Activated CD8-positive, alpha-beta T cell treated with anti-CD3 and anti-CD28 coated beads for 36 hours (primary cell): ENCODE results near the gene PTPRN2. TPM values are rescaled to one million over a fixed set of nuclear protein-coding genes. Genes with fewer than 3 reads are reported as not detected.

Experiments used
- ATAC-seq: fragments of 200-7000 bp; cut with Tn5 transposase; one replicate; pipeline ENCODE4 v1.10.0; 2021; ENCODE audit warnings: mild to moderate bottlenecking, moderate library complexity
- CTCF ChIA-PET: fragments of 350-600 bp; sonication (Branson Sonifier 250); formaldehyde crosslinking; loops from one replicate; lab custom pipeline; 2021; ENCODE audit warnings: antibody characterized with exemption; lab: Charles Lee
- POLR2A ChIA-PET: fragments of 350-600 bp; sonication (Branson Sonifier 250); formaldehyde crosslinking; loops from one replicate; lab custom pipeline; 2021; ENCODE audit warnings: antibody characterized with exemption; lab: Charles Lee
- DNase-seq: peaks from one replicate; pipeline ENCODE4 v3.0.0-alpha.2; 2020
- H3K27ac Mint-ChIP-seq: one replicate; pipeline ENCODE4 v1.8.0; 2021; ENCODE audit warnings: mild to moderate bottlenecking, mixed read lengths
- H3K27me3 Mint-ChIP-seq: one replicate; pipeline ENCODE4 v1.8.0; 2021; ENCODE audit warnings: mixed read lengths
- H3K36me3 Mint-ChIP-seq: one replicate; pipeline ENCODE4 v1.8.0; 2021; ENCODE audit warnings: low read depth, mixed read lengths
- H3K4me1 Mint-ChIP-seq: one replicate; pipeline ENCODE4 v1.8.0; 2021; ENCODE audit warnings: low read depth, mixed read lengths
- H3K4me3 Mint-ChIP-seq: one replicate; pipeline ENCODE4 v1.8.0; 2021; ENCODE audit warnings: mild to moderate bottlenecking, moderate library complexity, mixed read lengths
- H3K9me3 Mint-ChIP-seq: one replicate; pipeline ENCODE4 v1.8.0; 2021; ENCODE audit warnings: mixed read lengths
- intact Hi-C: fragments of 100-400 bp; cut with micrococcal nuclease; formaldehyde crosslinking; loops from one replicate; pipeline ENCODE4 v1.10.0; 2022
- total RNA-seq, 2 experiments: library from RNA; stranded (reverse); gene quantifications; one replicate each; pipeline ENCODE4 v1.2.3, GENCODE V29; 2021
- TF ChIP-seq, protein P1 (sequence below): fragments of 200-600 bp; IDR thresholded peaks from one replicate; pipeline ENCODE4 v1.8.0; 2022; ENCODE audit warnings: antibody characterized with exemption, mild to moderate bottlenecking

The PTPRN2 gene
- total RNA-seq, 2 experiments from 2014 or later = 0.49 to 0.65 TPM

DNA sequence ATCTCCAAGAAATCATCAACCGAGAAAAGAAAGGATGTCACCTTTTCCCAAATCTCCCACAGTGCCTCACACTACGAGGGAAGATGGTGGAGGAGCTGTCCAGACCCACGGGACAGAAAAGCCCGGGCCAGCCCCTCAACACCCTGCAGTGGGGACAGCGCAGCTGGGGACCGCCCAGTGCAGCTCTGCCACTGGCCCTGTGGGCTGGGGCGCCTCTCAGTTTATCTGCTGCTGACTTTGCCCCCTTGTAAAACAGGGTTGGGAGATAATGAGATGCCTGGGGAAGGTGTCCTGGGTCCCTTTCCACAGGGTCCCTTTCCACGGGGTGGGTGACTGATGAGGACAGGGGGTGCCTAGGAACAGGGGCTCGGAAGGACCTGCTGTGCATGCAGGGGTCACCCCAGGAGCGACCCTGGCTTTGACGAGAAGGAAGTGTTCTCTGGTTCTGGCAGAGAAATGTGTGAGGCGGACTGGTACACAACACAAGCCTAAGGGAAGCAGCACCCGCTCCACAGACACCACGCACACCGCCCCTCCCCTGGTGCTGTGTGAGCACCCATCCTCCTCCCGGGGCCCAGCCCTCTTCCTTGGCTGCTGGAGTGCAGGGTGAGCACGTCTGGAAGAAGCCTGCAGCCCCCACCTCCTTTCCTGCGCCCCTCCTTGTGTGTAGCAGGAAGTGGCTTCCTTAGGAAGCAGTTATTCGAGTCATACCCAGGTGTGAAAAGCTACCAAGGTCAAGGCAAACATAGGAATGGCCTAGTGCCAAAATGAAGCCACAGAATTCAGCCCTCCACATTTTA, 911.0 kb downstream of the PTPRN2 start:
- Mint-ChIP-seq H3K4me3 (no peak overlapping the region), H3K4me1 (no peaks in the 10 kb centered on the region), H3K9me3 (no peaks in the 10 kb centered on the region), H3K27me3 (peaks cover 30% of the 10 kb centered on the region), H3K36me3 (no peaks in the 10 kb centered on the region), H3K27ac (no peak overlapping the region)
- POLR2A ChIA-PET = no interaction called here
- TF ChIP-seq, protein P1, sequence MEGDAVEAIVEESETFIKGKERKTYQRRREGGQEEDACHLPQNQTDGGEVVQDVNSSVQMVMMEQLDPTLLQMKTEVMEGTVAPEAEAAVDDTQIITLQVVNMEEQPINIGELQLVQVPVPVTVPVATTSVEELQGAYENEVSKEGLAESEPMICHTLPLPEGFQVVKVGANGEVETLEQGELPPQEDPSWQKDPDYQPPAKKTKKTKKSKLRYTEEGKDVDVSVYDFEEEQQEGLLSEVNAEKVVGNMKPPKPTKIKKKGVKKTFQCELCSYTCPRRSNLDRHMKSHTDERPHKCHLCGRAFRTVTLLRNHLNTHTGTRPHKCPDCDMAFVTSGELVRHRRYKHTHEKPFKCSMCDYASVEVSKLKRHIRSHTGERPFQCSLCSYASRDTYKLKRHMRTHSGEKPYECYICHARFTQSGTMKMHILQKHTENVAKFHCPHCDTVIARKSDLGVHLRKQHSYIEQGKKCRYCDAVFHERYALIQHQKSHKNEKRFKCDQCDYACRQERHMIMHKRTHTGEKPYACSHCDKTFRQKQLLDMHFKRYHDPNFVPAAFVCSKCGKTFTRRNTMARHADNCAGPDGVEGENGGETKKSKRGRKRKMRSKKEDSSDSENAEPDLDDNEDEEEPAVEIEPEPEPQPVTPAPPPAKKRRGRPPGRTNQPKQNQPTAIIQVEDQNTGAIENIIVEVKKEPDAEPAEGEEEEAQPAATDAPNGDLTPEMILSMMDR = no peak
- intact Hi-C loops = no loop called here
- CTCF ChIA-PET = no interaction called here
- no peak for ATAC-seq
- DNase-seq = no peak

DNA sequence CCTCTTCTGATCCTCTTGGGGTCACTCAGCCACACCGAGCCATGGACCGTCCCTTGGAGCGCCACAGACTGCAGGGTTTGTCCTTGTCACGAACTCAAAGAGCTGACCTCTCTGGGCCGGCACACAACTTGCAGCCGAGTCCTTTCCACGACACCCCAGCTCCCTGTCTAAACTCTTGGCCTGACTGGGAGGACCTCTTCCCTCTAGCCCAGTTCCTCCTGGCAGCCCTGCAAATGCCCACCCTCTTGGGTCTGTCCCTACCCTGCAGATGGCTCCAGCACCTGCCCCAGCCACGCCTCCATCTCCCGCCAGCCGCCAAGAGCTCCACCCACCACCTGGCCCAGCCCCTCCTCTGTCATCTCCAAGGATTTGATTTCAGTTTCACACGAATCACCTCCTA, 911.6 kb downstream of the PTPRN2 start:
- no peak for DNase-seq
- ChIA-PET CTCF (no interaction called here), POLR2A (no interaction called here)
- no peak for ATAC-seq
- Mint-ChIP-seq H3K36me3 (no peaks in the 10 kb centered on the region), H3K9me3 (no peaks in the 10 kb centered on the region), H3K4me1 (no peaks in the 10 kb centered on the region), H3K27me3 (peaks cover 29% of the 10 kb centered on the region), H3K27ac (no peak overlapping the region), H3K4me3 (no peak overlapping the region)
- TF ChIP-seq, protein P1 = no peak
- intact Hi-C loops = no loop called here

DNA sequence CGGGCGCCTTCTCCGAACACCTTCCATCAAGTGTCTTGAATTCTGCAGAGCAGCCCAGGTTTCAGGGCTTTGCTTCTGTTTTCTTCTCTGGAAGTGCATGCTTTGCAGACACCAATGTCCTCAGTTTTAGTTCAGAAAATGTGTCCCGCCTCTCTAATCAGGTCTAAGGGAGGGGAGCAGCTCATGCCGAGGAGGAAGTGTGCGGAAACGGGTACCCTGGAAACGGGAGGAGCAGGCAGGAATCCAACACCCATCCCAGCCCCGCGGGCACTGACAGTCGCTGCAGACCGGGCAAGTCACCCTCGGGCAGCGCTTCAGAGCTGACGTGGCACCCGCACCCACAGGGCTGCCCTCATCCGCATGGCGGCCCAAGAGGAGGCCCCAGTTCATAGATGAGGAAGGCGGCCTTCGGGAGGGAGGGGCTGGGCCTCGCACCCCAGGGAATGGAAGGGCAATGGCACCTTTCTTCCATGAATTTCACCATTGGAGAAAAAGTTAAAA, 912.1 kb downstream of the PTPRN2 start:
- CTCF ChIA-PET = no interaction called here
- peaks cover 3% of the 10 kb centered on the region for H3K4me1 Mint-ChIP-seq
- POLR2A ChIA-PET = no interaction called here
- intact Hi-C loops = no loop called here
- H3K27me3 Mint-ChIP-seq = peaks cover 30% of the 10 kb centered on the region
- DNase-seq (no peak), ATAC-seq (no peak)
- TF ChIP-seq, protein P1 = no peak
- no peak overlapping the region for H3K27ac Mint-ChIP-seq
- H3K36me3 Mint-ChIP-seq = no peaks in the 10 kb centered on the region
- no peaks in the 10 kb centered on the region for H3K9me3 Mint-ChIP-seq
- no peak overlapping the region for H3K4me3 Mint-ChIP-seq

DNA sequence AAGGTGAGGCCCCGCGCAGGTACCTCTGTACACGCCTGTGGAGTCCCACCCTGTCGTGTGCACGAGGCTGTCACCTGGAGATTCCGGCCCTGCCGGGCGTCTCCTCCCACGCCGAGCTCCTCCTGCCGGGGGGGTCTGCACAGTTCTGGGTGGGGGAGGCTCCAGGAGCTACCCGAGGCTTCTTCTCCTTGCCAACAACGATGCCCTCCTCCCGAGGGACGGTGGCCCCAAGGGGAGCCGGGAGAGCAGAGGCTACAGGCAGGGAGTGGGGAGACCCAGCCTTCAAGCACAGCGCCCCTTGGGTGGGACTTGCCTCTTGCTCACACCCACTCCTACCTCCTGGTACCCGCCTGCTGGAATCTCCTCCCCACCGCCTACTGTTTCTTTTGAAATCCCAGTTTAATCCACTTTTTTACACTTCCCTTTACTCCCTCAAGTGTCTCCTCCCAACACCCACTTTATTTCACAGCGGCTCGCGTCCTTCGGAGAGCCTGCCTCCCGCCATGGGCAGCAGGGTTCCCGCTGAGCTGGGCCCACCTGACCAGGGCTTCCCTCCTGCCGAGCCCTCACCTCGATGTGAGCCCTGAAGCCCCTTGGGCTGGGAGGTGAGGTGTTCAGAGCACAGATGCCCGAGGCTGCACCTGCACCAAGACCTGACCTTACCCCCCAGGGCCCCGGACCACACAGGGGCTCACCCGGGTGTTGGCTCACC, 912.8 kb downstream of the PTPRN2 start:
- POLR2A ChIA-PET = no interaction called here
- TF ChIP-seq, protein P1 = no peak
- Mint-ChIP-seq H3K36me3 (no peaks in the 10 kb centered on the region), H3K27ac (no peak overlapping the region), H3K4me1 (peaks cover 9% of the 10 kb centered on the region), H3K4me3 (no peak overlapping the region), H3K9me3 (no peaks in the 10 kb centered on the region), H3K27me3 (peaks cover 29% of the 10 kb centered on the region)
- no peak for DNase-seq
- no peak for ATAC-seq
- intact Hi-C loops = no loop called here
- CTCF ChIA-PET = no interaction called here
